Pons (tissue), 1 donor: ENCODE data around the gene CD47.
A peak's percentile ranks its signal among the peaks of the same experiment; 100 is the strongest.

Experiments
- DNase-seq: peaks from one replicate; pipeline ENCODE4 v3.0.0-alpha.2; 2016; ENCODE audit warnings: low spot score

The CD47 gene

DNA sequence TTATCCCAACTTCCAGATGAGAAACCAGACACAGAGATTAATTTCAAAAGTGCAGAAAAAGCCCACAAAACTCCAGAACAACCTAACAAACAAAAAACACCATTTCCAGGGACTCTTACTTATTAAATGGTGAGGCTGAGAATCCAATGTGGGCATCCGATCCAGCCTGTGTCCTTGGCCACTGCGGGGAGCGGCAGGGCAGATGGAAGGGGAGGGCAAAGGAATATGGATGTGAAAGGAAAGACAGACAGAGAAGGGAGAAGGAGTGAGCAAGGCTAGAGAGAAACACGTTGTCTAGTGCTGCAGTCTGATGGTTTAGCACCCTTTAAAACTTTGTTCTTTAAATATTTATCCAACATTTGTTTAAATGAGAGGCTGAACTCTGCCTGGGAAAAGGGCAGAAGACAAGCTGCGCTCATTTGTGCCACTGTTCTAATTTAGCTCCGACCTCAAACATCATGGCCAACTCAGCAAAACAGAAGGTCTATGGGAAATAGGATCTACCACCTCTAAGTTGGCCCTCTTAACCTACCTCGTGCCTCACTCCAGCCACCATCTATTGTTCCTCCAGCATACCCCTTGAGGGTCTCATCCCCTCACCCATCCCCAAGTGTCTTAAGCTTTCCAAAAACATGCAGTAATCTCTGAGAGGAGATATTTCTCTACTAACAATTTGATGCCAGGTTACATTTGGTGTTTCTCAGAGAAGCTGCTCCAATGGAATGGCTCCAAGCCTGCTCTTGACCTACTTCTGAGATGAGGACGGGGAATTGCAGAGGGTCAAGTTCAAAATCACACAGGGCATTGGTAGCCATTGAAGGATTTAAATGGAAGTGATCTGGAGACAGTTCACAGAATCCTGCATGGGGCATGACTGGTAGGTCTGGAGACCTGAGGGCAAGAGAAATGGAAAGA, 77.4 kb downstream of the CD47 start:
- DNase-seq, result no peak

DNA sequence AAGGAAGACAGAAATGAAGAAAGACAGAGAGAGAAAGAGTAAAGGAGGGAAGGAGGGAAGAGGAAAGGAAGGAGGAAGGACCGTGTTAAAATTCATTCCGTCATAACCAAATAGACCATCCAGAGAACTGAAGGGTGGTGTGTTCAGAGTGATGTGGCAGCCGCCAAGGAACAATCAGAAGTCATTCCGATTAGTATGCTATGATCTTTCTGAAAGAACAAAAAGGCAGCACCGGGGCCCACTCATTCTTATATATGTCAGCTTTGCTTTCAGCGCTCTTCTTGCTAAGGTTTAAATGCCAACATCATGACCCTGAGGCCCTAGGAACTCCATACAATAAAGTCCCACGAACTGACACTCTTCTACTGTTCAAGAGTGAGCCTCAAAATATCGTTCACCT, 78.5 kb downstream of the CD47 start:
- no peak for DNase-seq

DNA sequence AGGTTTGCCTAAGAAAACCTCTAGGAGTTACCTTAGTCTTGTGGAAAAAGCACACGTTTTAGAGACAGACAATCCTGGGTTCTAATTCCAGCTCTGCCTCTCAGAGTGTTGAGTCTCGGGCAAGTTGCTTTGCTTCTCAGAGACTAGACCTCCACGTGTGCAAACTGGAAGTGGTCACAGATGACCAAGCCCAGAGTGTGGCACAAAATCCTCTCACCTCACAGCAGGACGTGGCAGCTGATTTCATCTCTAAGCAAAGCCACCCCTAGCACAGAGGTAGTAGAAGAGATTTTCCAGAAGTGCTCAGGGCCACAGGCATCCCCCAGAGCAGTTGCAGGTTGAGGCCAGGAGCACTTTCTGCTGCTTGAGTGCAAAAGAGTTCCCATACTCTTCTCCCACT, 79.2 kb downstream of the CD47 start:
- no peak for DNase-seq

DNA sequence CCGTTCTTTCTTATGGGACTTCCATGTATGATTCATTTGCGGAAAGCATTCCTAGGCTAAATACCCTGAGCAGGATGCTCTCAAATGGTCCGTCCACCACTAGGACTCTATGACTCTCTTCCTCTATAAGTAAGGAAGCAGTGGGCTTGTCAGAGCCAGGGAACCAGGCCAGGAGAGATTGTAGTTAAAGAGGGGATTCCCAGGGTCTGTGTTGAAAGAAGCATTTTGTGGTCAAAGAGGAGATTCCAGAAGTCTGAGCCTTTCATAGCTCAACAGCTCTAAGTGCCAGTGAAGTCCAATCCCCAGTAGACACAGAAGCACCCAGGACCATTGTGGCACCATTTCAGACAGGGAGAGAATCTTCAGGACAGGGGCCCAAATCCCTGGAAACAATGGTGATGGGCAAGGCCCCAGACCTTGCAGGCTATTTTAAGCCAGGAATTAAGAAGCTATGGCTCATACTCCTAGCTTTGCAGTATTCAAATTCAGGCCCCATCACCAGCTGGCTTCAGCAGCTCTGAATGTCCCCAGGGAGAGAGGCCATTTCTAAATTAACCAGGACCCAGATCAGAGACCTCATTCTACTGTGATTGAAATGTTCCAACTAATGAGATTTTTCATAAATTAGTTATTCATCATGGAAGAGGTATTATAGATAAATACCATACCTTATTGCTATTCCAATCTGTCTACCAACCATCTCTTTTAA, 81.7 kb downstream of the CD47 start:
- DNase-seq, result no peak

DNA sequence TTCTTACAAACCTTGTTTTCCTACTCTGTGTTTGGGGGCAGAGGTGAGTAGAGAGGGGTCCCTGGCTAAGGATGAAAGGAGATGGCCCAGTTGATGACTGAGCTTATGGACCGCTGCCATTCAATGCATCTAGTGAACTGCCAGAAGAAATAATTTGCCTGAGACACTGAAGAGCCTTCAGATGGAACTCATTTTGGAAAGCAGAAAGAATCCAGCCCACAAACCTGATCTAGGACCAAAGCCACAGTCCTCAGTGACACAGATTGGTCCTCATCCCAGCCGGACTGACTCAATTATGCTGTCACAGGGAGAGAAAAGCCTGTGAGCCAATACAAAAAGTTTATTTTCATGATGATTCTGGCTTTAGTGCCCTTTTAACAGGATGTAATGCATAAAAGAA, 82.7 kb downstream of the CD47 start:
- DNase-seq, result no peak

DNA sequence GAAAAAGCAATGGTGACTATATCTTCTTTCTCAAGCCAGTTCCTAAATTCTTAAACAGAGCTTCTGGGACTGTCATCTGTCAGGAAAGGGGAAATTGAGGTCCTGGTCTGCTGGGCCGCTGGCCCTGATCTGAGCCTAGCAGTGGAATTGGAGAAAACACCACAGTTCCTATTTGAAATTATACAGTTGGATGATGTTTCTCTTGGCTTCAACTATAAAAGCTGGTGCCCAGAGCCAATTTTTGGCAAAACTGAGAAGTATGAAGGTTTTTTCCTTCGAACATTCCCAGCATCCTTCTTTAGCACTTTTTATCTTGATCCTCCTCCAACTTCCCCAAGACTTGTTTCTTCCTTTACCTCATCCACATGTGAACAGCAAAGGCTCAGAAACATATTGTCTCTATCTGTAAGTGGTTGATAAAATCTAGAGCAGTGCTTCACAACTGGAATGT, 83.9 kb downstream of the CD47 start:
- peak; percentile 22 for DNase-seq

DNA sequence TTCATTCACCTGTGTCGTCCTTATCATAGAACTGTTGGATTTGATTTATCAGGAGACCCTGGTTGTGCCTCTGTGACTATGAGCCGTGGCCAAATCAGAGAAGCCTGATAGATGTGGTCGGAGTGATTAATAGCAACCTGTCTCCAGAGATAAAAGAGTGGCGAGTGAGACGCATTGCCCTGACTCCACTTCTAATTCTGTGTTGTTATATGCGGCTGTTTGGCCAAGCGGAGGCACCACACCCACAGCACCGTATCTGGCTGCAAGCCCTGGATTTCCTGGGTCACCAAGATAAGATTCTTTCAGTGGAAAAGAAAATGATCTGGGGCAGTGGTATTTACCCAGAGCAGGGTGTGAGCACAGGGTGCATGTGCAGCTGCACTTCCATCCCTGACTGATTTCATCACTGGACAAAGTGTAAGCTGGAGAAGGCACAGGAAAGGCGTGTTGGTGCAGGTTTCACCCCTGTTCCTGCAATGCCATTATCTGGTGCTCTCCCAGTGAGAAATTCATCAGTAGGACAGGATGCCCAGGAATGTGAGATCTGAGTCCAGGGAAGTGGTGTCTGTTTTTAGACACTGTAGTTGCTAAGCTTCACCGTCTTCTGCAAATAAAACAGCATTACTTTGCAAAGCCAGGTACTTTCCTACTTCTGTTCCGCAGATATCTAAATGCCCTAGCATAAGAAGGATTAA, 84.6 kb downstream of the CD47 start:
- no peak for DNase-seq

DNA sequence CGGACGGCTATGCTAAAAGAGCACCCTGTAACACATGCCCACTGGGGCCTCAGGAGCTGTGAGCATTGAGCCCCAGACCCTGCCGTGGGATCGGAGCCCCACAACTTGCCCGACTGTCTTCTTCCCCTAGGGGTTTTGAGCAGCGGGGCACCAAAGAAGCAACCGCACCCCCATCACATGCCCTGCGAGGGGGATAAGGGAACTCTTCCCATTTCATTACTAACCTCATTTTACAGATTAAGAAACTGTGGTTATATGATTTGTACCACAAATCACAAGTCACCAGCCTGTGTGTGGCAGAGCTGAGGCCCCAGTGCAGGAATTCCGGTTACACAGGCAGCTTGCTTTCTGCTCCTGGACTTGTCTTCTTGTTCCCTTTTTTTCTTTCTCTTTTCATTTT, 86.2 kb downstream of the CD47 start:
- DNase-seq, result no peak

DNA sequence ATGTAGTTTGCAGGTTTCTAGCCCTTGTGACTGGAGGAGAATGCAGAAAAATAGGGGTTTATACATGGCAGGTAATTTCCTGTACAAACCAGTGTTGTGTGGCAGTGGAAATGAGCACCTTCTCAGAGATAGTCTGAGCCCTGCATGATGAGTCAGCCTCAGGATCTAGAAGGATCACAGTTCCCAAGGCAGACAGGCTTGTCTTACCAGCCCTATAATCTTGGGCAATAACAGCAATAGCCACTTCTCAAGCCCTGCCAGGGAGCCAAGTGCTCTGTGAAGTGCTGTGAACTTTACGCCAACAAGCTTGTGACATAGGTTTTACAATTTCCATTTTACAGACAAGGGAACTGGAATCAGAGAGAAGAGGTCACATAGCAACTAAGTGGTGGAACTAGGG, 89.4 kb downstream of the CD47 start:
- DNase-seq, result no peak

DNA sequence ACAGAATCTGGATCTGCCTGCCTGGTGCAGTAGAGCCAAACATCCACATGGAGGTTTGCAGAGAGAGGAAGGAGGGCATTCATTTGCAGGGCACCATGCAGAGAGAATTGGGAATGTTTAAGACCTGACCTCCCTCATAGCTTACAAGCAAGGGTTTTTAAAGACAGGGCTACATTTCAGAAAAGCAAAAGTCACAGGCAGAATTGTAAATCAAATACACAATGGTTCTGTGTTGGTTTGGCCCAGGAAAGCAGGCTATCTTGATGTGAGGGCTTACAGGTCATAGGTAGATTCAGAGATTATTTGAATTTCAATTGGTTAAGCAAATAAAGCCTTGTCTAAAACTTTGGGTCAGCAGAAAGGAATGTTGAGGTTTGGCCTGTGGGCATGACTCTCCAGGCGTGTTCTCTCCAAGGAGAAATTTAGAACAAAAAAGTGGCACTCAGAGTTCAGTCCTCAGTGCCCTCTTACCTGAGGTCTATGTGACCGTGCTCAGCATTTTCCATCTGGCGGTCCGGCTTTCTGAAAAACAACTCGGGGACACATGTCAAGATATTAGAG, 91.5 kb downstream of the CD47 start:
- DNase-seq, result no peak

DNA sequence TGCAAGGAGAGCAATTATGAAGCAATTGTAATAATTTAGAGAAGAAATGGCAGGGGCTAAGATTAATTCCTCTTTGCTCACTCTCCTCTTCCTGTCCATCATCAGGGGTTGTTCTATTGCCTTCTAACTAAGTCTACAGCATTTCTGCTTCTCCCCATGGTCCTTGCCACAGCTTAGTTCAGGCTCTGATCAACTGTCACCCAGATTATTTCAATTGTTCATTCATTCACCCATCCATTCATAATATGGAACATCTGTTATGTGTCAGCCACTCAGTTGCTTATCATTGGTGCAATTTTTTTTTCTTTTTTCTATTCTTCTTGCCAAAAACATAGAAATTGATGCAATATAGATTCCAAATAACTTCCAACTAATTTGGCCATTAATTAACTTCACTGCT, 93.2 kb downstream of the CD47 start:
- DNase-seq, result no peak

DNA sequence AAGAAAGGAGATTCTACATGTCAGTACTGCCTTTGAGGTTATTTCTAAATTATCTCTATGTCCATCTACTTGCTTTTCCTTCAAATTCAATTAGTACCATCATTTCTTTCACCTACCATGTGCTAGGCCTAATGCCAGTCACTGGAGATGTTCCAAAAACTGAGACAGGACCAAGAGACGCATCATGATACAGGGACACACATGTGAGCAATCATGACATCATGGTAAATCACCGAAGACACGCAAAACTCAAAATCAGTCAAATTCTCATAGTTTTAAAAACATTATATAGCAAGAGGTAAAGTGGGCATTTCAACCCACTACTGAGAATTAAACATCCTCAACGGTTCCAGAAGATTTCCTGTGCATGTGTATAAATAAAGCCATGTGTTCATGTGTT, 95.0 kb downstream of the CD47 start:
- DNase-seq, result no peak

DNA sequence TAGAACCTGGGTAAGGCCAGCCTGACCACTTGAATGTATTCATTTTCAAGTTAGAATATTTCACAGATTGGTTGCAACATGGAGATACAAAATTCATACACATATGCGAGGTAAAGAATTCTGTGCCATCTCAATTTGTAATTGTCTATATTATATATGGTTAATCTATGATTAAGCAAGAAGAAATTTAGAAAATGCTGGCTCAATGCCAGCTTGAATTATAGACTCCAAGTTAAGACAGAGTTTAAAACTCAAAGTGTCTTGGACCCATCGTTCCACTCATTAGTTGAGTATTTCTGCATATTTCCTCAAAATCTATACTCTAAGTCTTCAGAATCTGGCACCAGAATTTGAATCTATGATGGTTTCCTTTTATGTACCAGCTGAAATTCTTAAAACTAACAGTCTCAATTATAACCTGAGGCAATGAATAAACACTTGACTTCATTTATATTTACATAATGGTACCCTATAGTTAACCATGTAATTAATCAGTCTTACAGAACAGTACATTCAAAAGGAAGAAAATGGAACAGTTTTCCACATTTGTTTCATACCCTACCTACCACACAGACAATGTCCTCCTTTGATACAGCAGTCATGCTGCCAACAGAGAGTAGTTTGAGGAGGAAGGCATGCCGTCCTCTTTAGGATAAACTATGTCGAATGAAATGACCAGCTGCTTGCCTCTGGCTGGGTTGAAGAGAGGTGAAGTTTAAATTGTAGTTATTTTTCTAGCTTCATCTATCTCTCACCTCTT, 95.7 kb downstream of the CD47 start:
- DNase-seq, result no peak

DNA sequence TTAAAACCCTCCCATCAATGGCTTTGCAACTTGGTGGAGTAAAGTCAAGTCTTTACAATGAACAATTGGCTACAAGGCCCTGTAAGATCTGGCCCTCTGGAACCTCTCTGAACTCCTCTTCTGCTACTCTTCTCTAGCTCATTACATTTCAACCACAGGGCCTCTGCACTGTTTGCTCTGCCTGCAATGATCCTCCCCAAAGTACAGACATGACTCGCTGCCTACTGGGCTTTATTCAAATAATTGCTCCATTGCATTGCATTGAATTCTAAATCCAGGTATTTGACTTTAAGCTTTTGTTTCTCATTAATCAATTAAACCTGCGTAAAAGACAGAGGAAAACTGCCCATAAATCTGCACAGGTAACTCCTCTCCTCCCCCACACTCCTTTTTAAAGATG, 96.7 kb downstream of the CD47 start:
- DNase-seq, result no peak

DNA sequence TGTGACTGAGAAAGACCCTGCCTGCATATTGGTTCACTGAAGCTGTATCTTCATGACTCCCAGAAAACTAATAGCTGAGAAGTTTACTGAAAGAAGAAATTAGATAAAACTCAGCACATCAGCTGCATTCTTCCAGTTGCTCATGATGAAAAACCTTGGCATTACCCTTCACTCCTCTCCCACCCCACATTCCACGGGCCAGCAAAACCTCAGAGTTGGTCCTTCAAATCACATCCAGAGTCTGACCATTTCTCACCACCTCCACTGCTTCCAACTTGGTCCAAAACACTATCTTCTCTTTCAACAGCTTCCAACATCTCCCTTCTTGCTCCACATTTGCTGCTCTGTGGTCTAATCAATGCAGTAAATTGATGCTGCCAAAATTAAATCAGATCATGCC, 97.1 kb downstream of the CD47 start:
- no peak for DNase-seq
